Right atrium auricular region (tissue), 2 donors: ENCODE results near the gene NELL1. TPM values are rescaled to one million over a fixed set of nuclear protein-coding genes. Genes with fewer than 3 reads are reported as not detected.

ENCODE experiments used
- DNase-seq: peaks from one replicate; pipeline ENCODE4 v3.0.0-alpha.2; 2019; ENCODE audit warnings: low spot score
- H3K27ac ChIP-seq, 2 donors: fragments of 200-600 bp; sonication (generic); 1 replicate in 1 of 2; 2 replicates in 1 of 2; pipeline ENCODE4 v1.5.1; 2016 to 2019
- H3K27me3 ChIP-seq, 2 donors: fragments of 200-600 bp; sonication (generic); one replicate each; pipeline versions ENCODE4 v1.5.1 to v1.6.0; 2017 to 2019
- H3K36me3 ChIP-seq: fragments of 200-600 bp; sonication (generic); one replicate; pipeline ENCODE4 v1.5.1; 2016
- H3K4me1 ChIP-seq, 2 donors: fragments of 200-600 bp; sonication (generic); one replicate each; pipeline versions ENCODE4 v1.5.1 to v1.6.0; 2017 to 2019
- H3K4me3 ChIP-seq, 2 donors: fragments of 200-600 bp; sonication (generic); 1 replicate in 1 of 2; 2 replicates in 1 of 2; pipeline ENCODE4 v1.5.1; 2017 to 2019; ENCODE audit warnings: mild to moderate bottlenecking in 1 of 2, moderate library complexity in 1 of 2
- H3K9me3 ChIP-seq, 2 donors: fragments of 200-600 bp; sonication (generic); one replicate each; pipeline ENCODE4 v1.5.1; 2019
- total RNA-seq, 2 donors: library from RNA; depleted of rRNA; stranded (reverse); fragments of >200 nt; gene quantifications; one replicate each; pipeline ENCODE4 v1.1.0, GENCODE V29; 2016
- TF ChIP-seq, protein P1 (sequence below), 2 donors: fragments of 200-600 bp; sonication (generic); IDR thresholded peaks; one replicate each; pipeline ENCODE4 v1.5.1; 2019; ENCODE audit warnings: antibody characterized with exemption in 2 of 2

NELL1 gene
- total RNA-seq, 2 donors from 2014 or later = not detected

- no peak overlapping the region for H3K4me3 ChIP-seq
- H3K9me3 ChIP-seq = no peaks in the 10 kb centered on the region
- no peak overlapping the region for H3K27ac ChIP-seq
- H3K36me3 ChIP-seq = no peaks in the 10 kb centered on the region
- TF ChIP-seq, protein P1, sequence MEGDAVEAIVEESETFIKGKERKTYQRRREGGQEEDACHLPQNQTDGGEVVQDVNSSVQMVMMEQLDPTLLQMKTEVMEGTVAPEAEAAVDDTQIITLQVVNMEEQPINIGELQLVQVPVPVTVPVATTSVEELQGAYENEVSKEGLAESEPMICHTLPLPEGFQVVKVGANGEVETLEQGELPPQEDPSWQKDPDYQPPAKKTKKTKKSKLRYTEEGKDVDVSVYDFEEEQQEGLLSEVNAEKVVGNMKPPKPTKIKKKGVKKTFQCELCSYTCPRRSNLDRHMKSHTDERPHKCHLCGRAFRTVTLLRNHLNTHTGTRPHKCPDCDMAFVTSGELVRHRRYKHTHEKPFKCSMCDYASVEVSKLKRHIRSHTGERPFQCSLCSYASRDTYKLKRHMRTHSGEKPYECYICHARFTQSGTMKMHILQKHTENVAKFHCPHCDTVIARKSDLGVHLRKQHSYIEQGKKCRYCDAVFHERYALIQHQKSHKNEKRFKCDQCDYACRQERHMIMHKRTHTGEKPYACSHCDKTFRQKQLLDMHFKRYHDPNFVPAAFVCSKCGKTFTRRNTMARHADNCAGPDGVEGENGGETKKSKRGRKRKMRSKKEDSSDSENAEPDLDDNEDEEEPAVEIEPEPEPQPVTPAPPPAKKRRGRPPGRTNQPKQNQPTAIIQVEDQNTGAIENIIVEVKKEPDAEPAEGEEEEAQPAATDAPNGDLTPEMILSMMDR (IDR thresholded peaks at IDR 0.05) = no peak
- no peak for DNase-seq
- H3K4me1 ChIP-seq = no peaks in the 10 kb centered on the region
- H3K27me3 ChIP-seq = no peaks in the 10 kb centered on the region
Measured at GRCh38 chr11:21116009-21116408, 446.6 kb downstream of the NELL1 start.

GRCh38 chr11:21119411-21119810 is 450.0 kb downstream of the NELL1 start:
- TF ChIP-seq, protein P1 (IDR thresholded peaks at IDR 0.05) = no peak
- no peaks in the 10 kb centered on the region for H3K27me3 ChIP-seq
- no peaks in the 10 kb centered on the region for H3K9me3 ChIP-seq
- H3K27ac ChIP-seq = no peak overlapping the region
- DNase-seq = no peak
- no peak overlapping the region for H3K4me3 ChIP-seq
- H3K4me1 ChIP-seq = no peaks in the 10 kb centered on the region
- no peaks in the 10 kb centered on the region for H3K36me3 ChIP-seq

- H3K4me1 ChIP-seq = no peaks in the 10 kb centered on the region
- H3K27ac ChIP-seq = no peak overlapping the region
- no peak overlapping the region for H3K4me3 ChIP-seq
- TF ChIP-seq, protein P1 (IDR thresholded peaks at IDR 0.05) = no peak
- no peaks in the 10 kb centered on the region for H3K36me3 ChIP-seq
- H3K27me3 ChIP-seq = no peaks in the 10 kb centered on the region
- no peak for DNase-seq
- H3K9me3 ChIP-seq = no peaks in the 10 kb centered on the region
Measured at GRCh38 chr11:21121991-21122390, 452.6 kb downstream of the NELL1 start.

DNA sequence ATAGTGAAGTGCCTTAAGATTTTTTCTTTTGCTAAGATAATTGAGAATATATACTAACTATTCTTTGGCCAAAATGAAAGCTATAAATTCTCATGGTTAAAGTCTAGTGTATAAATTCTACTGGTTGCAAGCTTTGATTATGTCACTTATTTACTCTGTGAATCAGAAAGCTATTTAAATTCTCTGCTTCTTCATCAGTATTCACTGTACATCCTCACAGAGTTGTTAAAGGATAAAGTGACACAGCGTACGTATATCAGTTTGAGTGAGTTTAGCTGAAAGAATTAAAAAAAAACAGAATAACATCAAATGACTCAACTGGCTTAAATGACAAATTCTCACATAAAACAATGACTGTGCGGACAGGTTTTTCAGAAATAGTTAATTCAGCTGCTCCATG is 453.1 kb downstream of the NELL1 start:
- Histone ChIP-seq H3K4me3 (no peak overlapping the region), H3K36me3 (no peaks in the 10 kb centered on the region), H3K27me3 (no peaks in the 10 kb centered on the region), H3K9me3 (no peaks in the 10 kb centered on the region), H3K27ac (no peak overlapping the region), H3K4me1 (no peaks in the 10 kb centered on the region)
- DNase-seq = no peak
- TF ChIP-seq, protein P1 (IDR thresholded peaks at IDR 0.05) = no peak

DNA sequence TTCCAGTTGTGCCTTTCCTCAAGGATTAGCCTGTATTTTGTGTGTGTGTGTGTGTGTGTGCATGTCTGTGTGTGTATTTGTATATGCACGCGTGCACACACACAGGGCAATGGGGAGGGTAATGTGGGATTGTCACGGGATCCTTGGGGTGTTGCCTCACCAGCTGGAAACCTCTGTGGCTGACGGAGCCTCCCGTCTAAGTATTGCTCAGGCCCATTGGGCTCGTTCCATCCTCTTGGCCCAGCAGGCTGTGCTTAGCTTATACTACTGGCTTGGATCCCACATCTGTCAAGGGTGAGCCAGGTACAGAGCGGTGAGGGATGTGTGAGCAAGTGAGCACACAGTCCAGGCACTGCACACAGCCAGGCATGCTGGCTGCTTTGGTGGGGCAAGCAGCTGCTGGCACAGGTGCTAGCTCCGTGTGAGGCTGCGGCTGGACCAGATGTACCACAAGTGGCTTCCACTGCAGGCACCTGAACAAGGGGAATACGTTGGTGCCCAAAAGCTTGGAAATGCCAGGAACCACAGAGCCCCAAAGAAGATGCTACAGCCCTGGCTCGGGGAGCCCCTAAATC is 462.8 kb downstream of the NELL1 start:
- Histone ChIP-seq H3K27me3 (no peaks in the 10 kb centered on the region), H3K4me1 (no peaks in the 10 kb centered on the region)
- TF ChIP-seq, protein P1 (IDR thresholded peaks at IDR 0.05) = no peak

DNA sequence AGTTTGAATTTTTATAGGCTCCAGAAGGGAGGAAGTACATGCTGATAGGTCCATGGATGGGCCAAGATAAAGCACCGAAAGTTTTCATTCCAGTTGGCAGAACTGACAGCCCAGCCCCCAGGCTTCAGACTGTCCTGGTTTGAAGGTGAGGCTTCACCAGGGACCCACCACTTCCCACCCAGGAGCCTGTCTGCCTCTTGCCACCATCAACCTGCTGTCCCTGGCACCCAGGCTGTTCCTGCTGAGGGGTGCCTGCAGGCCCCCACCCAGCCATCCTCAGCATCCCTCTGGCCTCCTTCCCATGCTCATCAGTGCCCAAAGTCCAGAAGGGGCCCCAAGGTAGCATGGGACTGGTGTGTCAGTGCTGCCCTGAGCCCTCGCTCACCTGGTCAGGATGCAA is 463.9 kb downstream of the NELL1 start:
- H3K27ac ChIP-seq = no peak overlapping the region
- no peak for DNase-seq
- H3K4me3 ChIP-seq = no peak overlapping the region
- no peaks in the 10 kb centered on the region for H3K4me1 ChIP-seq
- H3K27me3 ChIP-seq = no peaks in the 10 kb centered on the region
- no peaks in the 10 kb centered on the region for H3K9me3 ChIP-seq
- no peaks in the 10 kb centered on the region for H3K36me3 ChIP-seq
- TF ChIP-seq, protein P1 (IDR thresholded peaks at IDR 0.05) = no peak

More for the DNA sequence above, 462.8 kb downstream of the NELL1 start:
- H3K9me3 ChIP-seq = no peaks in the 10 kb centered on the region
- no peak overlapping the region for H3K4me3 ChIP-seq
- no peak overlapping the region for H3K27ac ChIP-seq
- DNase-seq = no peak
- H3K36me3 ChIP-seq = no peaks in the 10 kb centered on the region
